ENCODE results near the gene ARMC9. TPM values are rescaled to one million over a fixed set of nuclear protein-coding genes. Genes with fewer than 3 reads are reported as not detected.

The ARMC9 gene
- total and polyA plus RNA-seq, 2 of the 13 experiments (the other 11 are each of a cell fraction or from before 2014, with no cell fraction given) = 9.1 to 12.8 TPM

DNA sequence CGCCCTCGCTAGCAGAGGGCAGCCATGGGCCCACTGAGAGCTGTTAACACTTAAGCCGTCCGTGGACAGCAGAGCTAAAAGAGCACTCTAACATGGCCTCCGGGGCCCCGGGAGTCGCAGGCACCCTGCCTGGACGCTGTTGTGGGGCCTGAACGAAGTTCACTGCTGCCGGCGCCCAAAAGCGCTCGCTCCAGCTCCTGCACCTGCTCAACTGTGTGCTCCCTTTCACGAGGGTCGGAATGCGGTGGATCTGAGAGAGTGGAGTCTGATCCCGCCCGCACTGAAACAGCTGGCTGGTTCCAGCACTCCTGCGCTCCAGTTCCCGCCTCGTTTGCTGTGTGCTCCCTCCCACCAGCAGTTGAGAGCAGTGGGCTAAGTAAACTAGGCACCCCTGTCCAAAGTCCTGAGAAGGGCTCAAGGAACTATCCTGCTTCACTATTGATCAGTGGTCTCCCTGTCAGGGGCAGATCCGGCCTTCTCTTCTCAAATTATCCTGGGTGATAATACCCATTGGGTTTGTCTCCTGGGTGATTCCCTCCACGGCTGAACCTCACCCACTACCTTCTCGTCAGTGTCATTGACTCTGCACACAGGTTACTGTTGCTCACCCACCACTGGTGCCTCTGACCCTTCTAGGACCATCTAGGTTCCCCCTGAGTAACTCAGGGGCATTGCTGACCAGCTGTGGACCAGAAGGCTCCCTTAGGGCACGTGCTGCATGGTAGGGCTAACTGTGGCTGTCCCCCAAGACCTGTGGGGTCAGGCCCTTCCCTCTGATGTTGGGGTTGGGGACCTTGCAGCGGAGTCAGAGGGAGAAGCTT, 220.6 kb downstream of the ARMC9 start (continued):
- TF ChIP-seq, protein P1, sequence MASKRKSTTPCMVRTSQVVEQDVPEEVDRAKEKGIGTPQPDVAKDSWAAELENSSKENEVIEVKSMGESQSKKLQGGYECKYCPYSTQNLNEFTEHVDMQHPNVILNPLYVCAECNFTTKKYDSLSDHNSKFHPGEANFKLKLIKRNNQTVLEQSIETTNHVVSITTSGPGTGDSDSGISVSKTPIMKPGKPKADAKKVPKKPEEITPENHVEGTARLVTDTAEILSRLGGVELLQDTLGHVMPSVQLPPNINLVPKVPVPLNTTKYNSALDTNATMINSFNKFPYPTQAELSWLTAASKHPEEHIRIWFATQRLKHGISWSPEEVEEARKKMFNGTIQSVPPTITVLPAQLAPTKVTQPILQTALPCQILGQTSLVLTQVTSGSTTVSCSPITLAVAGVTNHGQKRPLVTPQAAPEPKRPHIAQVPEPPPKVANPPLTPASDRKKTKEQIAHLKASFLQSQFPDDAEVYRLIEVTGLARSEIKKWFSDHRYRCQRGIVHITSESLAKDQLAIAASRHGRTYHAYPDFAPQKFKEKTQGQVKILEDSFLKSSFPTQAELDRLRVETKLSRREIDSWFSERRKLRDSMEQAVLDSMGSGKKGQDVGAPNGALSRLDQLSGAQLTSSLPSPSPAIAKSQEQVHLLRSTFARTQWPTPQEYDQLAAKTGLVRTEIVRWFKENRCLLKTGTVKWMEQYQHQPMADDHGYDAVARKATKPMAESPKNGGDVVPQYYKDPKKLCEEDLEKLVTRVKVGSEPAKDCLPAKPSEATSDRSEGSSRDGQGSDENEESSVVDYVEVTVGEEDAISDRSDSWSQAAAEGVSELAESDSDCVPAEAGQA (IDR thresholded peaks at IDR 0.05; ENCODE audit: low read depth) = no peak
- TF ChIP-seq, protein P1 (CRISPR knock-in tag; IDR thresholded peaks at IDR 0.05; ENCODE audit: borderline replicate concordance) = no peak
- TF ChIP-seq SRY (CRISPR knock-in tag; IDR thresholded peaks at IDR 0.05) = 0 out of 2 replicates have a peak, but pooled peaks have one; percentile 64
- no peak for TF ChIP-seq ZNF737 (CRISPR knock-in tag; IDR thresholded peaks at IDR 0.05; ENCODE audit: borderline replicate concordance)
- TF ChIP-seq, protein P2, sequence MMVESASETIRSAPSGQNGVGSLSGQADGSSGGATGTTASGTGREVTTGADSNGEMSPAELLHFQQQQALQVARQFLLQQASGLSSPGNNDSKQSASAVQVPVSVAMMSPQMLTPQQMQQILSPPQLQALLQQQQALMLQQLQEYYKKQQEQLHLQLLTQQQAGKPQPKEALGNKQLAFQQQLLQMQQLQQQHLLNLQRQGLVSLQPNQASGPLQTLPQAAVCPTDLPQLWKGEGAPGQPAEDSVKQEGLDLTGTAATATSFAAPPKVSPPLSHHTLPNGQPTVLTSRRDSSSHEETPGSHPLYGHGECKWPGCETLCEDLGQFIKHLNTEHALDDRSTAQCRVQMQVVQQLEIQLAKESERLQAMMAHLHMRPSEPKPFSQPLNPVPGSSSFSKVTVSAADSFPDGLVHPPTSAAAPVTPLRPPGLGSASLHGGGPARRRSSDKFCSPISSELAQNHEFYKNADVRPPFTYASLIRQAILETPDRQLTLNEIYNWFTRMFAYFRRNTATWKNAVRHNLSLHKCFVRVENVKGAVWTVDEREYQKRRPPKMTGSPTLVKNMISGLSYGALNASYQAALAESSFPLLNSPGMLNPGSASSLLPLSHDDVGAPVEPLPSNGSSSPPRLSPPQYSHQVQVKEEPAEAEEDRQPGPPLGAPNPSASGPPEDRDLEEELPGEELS (CRISPR knock-in tag; IDR thresholded peaks at IDR 0.05) = 0 out of 2 replicates have a peak, but pooled peaks have one; percentile 21
- TF ChIP-seq KDM6A (CRISPR knock-in tag; IDR thresholded peaks at IDR 0.05; ENCODE audit: low read depth) = no peak
- TF ChIP-seq ZNF337 (CRISPR knock-in tag; IDR thresholded peaks at IDR 0.05; ENCODE audit: borderline replicate concordance, low read depth) = no peak
- TF ChIP-seq ZNF207 (IDR thresholded peaks at IDR 0.05; ENCODE audit: borderline replicate concordance) = no peak
- peak; percentile 83; the same call in 1 of the 2 replicates for TF ChIP-seq TOPORS (CRISPR knock-in tag; IDR thresholded peaks at IDR 0.05)
- no peak for TF ChIP-seq MXD4 (CRISPR knock-in tag; IDR thresholded peaks at IDR 0.05)
- 0 out of 2 replicates have a peak, but pooled peaks have one; percentile 22 for TF ChIP-seq ZNF512B (CRISPR knock-in tag; IDR thresholded peaks at IDR 0.05; ENCODE audit: borderline replicate concordance)
- TF ChIP-seq TEAD2 (CRISPR knock-in tag; IDR thresholded peaks at IDR 0.05) = no peak
- no peak for TF ChIP-seq SRF (IDR thresholded peaks at IDR 0.05; ENCODE audit: low read depth, low read length)
- TF ChIP-seq ZNF33B (CRISPR knock-in tag; IDR thresholded peaks at IDR 0.05) = no peak
- TF ChIP-seq CHCHD3 (CRISPR knock-in tag; IDR thresholded peaks at IDR 0.05) = no peak
- no peak for TF ChIP-seq FOXK1 (CRISPR knock-in tag; IDR thresholded peaks at IDR 0.05; ENCODE audit: borderline replicate concordance, low read depth)
- peak; percentile 80; the same call in 1 of the 2 replicates for TF ChIP-seq ZNF232 (CRISPR knock-in tag; IDR thresholded peaks at IDR 0.05; ENCODE audit: borderline replicate concordance)
- TF ChIP-seq MLLT10 (CRISPR knock-in tag; IDR thresholded peaks at IDR 0.05) = no peak

Data from HepG2 (cell line).